Loucy (cell line): ENCODE results near the gene CSPG4.
A peak's percentile ranks its signal among the peaks of the same experiment; 100 is the strongest.
"Not testable (repeated sequence)": the region's sequence is repeated elsewhere in the genome, so short reads cannot be mapped to it uniquely, and the experiment has no call there.

Source experiments
- H2AFZ ChIP-seq: fragments of 200-600 bp; sonication (generic); 2 replicates; pipeline ENCODE4 v1.6.0; 2016; ENCODE audit warnings: antibody characterized with exemption, mild to moderate bottlenecking, low read length, moderate library complexity
- H3F3A ChIP-seq: fragments of 200-600 bp; 2 replicates; pipeline ENCODE4 v1.6.0; 2016; ENCODE audit warnings: antibody characterized with exemption, low read depth, mild to moderate bottlenecking
- H3K27me3 ChIP-seq: fragments of 200-600 bp; sonication (generic); 2 replicates; pipeline ENCODE4 v1.6.1; 2014; ENCODE audit warnings: low read length, mild to moderate bottlenecking; ENCODE audit not compliant: insufficient read depth, poor library complexity, severe bottlenecking
- H3K36me3 ChIP-seq: fragments of 200-600 bp; sonication (generic); 2 replicates; pipeline ENCODE4 v1.6.1; 2016; ENCODE audit warnings: low read length; ENCODE audit not compliant: insufficient read depth
- H3K4me1 ChIP-seq: fragments of 200-600 bp; sonication (generic); 2 replicates; pipeline ENCODE4 v1.5.1; 2014; ENCODE audit warnings: low read length, mild to moderate bottlenecking; ENCODE audit not compliant: insufficient read depth, poor library complexity, severe bottlenecking
- H3K4me2 ChIP-seq: fragments of 200-600 bp; sonication (generic); 2 replicates; pipeline ENCODE4 v1.6.0; 2014; ENCODE audit warnings: antibody characterized with exemption, low read length, low read depth, mild to moderate bottlenecking; ENCODE audit not compliant: poor library complexity, severe bottlenecking
- H3K4me3 ChIP-seq: fragments of 200-600 bp; sonication (generic); 2 replicates; pipeline ENCODE4 v1.5.1; 2014; ENCODE audit warnings: low read length, mild to moderate bottlenecking, mixed read lengths; ENCODE audit not compliant: poor library complexity, severe bottlenecking
- H3K79me2 ChIP-seq: fragments of 200-600 bp; sonication (generic); 2 replicates; pipeline ENCODE4 v1.6.1; 2014; ENCODE audit warnings: low read length; ENCODE audit not compliant: insufficient read depth
- H3K9ac ChIP-seq: fragments of 200-600 bp; sonication (generic); 2 replicates; pipeline ENCODE4 v1.6.0; 2014; ENCODE audit warnings: mild to moderate bottlenecking, low read depth, low read length, moderate library complexity; ENCODE audit not compliant: poor library complexity, severe bottlenecking
- H3K9me2 ChIP-seq: fragments of 200-600 bp; sonication (generic); replicated peaks from 2 replicates; pipeline ENCODE4 v1.6.1; 2016; ENCODE audit warnings: low read depth, low read length, mixed read lengths
- H3K9me3 ChIP-seq: fragments of 200-600 bp; sonication (generic); 2 replicates; pipeline ENCODE4 v1.6.1; 2014; ENCODE audit warnings: mild to moderate bottlenecking, antibody characterized with exemption, low read length, low read depth; ENCODE audit not compliant: insufficient read depth
- H4K20me1 ChIP-seq: fragments of 200-600 bp; sonication (generic); 2 replicates; pipeline ENCODE4 v1.6.0; 2014; ENCODE audit warnings: antibody characterized with exemption, low read length, mild to moderate bottlenecking; ENCODE audit not compliant: insufficient read depth, poor library complexity, severe bottlenecking
- EZH2phosphoT487 ChIP-seq: fragments of 200-600 bp; IDR thresholded peaks from 2 replicates; pipeline ENCODE4 v1.6.1; 2018; ENCODE audit warnings: antibody characterized with exemption, mild to moderate bottlenecking, moderate library complexity, borderline replicate concordance
- TF ChIP-seq, protein P1 (sequence below): fragments of 200-600 bp; sonication (generic); conservative IDR thresholded peaks from 2 replicates; pipeline ENCODE4 v1.5.1; 2014; ENCODE audit warnings: mild to moderate bottlenecking, antibody characterized with exemption, low read length

Gene CSPG4

DNA sequence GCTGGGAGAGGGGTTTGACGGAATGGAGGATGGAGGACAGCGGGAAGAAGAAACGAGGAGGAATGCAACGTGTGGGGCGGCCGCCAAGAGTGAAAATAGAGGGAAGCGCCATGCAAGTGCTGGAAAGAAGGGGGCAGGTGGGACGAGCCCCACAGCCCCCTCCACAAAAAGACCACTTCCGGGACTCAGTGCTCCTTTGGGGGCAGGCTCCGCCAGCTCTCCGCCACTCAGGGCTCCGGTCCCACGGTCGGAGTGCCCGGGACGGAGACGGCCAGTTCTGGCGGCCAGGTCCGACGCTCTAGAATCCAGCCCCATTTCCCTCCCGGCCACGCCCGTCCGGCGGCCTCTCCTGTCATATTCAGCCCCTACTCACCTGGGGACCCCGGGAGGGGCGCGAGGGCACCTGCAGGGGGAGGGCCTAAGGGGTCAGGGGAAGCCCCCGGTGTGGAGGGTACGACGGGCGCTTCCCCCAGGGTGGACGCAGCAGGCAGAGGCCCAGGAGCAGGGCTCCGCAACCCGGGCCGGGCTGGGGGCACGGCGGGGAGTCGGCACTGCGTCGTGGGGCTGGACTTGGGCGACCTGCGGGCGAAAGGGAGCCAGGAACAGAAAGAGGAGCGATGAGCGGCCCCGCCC, 25.5 kb upstream of the CSPG4 start:
- TF ChIP-seq EZH2phosphoT487, result no peak
- TF ChIP-seq, protein P1, sequence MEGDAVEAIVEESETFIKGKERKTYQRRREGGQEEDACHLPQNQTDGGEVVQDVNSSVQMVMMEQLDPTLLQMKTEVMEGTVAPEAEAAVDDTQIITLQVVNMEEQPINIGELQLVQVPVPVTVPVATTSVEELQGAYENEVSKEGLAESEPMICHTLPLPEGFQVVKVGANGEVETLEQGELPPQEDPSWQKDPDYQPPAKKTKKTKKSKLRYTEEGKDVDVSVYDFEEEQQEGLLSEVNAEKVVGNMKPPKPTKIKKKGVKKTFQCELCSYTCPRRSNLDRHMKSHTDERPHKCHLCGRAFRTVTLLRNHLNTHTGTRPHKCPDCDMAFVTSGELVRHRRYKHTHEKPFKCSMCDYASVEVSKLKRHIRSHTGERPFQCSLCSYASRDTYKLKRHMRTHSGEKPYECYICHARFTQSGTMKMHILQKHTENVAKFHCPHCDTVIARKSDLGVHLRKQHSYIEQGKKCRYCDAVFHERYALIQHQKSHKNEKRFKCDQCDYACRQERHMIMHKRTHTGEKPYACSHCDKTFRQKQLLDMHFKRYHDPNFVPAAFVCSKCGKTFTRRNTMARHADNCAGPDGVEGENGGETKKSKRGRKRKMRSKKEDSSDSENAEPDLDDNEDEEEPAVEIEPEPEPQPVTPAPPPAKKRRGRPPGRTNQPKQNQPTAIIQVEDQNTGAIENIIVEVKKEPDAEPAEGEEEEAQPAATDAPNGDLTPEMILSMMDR, result no peak
- Histone ChIP-seq H3K4me3 (peak overlapping the region; percentile 91), H3K79me2 (no peaks in the 10 kb centered on the region), H3K9ac (peak overlapping the region; percentile 73), H3K4me1 (peaks cover 7% of the 10 kb centered on the region), H2AFZ (peak overlapping the region; percentile 99), H3F3A (no peaks in the 10 kb centered on the region), H3K27me3 (no peaks in the 10 kb centered on the region), H3K36me3 (no peaks in the 10 kb centered on the region), H4K20me1 (no peaks in the 10 kb centered on the region), H3K4me2 (peak overlapping the region; percentile 97), H3K9me2 (no peaks in the 10 kb centered on the region), H3K9me3 (no peaks in the 10 kb centered on the region)

- peak overlapping the region; percentile 97 for H3K4me2 ChIP-seq
- H3K79me2 ChIP-seq, H3K9me3 ChIP-seq, H3K4me1 ChIP-seq, H3K36me3 ChIP-seq, H4K20me1 ChIP-seq, H2AFZ ChIP-seq, H3F3A ChIP-seq, H3K27me3 ChIP-seq, H3K9me2 ChIP-seq: not testable (repeated sequence)
- peak overlapping the region; percentile 73 for H3K9ac ChIP-seq
- peak overlapping the region; percentile 91 for H3K4me3 ChIP-seq
These were observed 24.7 kb upstream of the CSPG4 start for GRCh38 chr15:75737116-75738013.

GRCh38 chr15:75736256-75736655, 23.6 kb upstream of the CSPG4 start:
- no peaks in the 10 kb centered on the region for H4K20me1 ChIP-seq
- H3K4me3 ChIP-seq, result no peak overlapping the region
- H3K4me1 ChIP-seq, result peaks cover 11% of the 10 kb centered on the region
- no peak for TF ChIP-seq EZH2phosphoT487
- TF ChIP-seq, protein P1, result no peak
- H3K9ac ChIP-seq, result no peak overlapping the region
- no peaks in the 10 kb centered on the region for H3K9me2 ChIP-seq
- no peak overlapping the region for H3K4me2 ChIP-seq
- H3K79me2 ChIP-seq, result no peaks in the 10 kb centered on the region
- no peaks in the 10 kb centered on the region for H3K36me3 ChIP-seq
- H3F3A ChIP-seq, result no peaks in the 10 kb centered on the region
- no peaks in the 10 kb centered on the region for H3K27me3 ChIP-seq
- no peaks in the 10 kb centered on the region for H3K9me3 ChIP-seq
- H2AFZ ChIP-seq, result no peak overlapping the region

GRCh38 chr15:75734861-75735760, 22.5 kb upstream of the CSPG4 start:
- H3K9ac ChIP-seq, H3K36me3 ChIP-seq, H2AFZ ChIP-seq, H3K9me2 ChIP-seq, H3K79me2 ChIP-seq, H3K9me3 ChIP-seq, H3K4me3 ChIP-seq, H3F3A ChIP-seq, H4K20me1 ChIP-seq, H3K4me2 ChIP-seq, H3K27me3 ChIP-seq: not testable (repeated sequence)
- peaks cover 11% of the 10 kb centered on the region for H3K4me1 ChIP-seq
